GM19025 (cell line): ENCODE measurements around the gene MICALL2.

Experiments
- ATAC-seq: cut with Tn5 transposase; IDR thresholded peaks from one replicate; pipeline ENCODE4 v1.9.1; 2021; ENCODE audit warnings: mild to moderate bottlenecking, low read depth, moderate library complexity; ENCODE audit not compliant: unreplicated experiment

MICALL2 gene

DNA sequence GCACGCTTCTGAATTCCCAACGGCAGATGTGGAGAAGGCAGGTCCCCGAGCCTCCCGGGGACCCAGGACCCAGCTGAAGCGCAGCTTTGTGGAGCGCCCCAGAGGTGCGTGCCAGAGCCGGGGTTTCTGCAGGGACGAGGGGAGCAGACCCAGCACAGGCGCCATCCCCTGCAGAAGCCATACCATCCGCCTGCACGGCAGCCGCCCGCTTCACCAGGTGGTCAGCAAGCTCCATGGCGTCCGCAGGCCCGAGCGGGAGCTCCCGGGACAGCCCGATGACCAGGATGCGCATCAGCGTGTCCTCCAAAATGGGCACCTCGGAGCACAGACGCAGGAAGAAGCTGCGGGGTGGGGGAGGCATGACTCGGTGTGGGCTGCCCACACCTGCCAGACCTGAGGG is 34.3 kb upstream of the MICALL2 start:
- ATAC-seq: no peak

DNA sequence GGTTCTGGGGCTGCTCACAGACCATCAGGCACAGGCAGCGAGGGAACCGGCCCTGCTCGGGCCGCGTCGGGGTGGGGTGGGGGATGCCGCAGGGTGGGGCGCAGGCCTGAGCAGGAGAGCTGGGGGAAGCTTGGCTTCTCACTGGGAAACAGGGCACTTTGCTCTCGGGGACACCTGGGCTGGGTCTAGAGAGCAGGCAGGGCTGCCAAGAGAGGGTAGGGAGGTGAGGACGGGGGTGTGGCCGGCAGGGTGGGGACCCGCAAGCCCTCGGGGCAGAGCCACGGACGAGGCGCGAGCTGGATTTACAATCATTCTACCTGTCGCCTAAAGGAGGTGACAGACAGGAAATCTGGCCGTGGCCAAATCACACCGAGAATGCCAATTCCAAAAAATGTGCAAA is 33.9 kb upstream of the MICALL2 start:
- ATAC-seq: no peak

DNA sequence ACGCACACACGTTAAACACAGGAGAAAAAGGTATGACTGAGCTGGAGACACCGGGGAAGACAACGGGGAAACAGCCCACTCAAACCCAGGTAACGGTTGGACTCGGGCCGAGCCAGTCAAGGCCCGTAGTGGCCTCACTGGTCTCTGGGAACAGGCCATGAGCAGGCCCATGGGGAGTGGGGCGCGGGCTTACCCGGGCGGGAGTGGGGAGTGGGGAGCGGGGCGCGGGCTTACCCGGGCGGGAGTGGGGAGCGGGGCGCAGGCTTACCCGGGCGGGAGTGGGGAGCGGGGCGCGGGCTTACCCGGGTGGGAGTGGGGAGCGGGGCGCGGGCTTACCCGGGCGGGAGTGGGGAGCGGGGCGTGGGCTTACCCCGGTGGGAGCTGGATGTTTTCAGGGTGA is 33.4 kb upstream of the MICALL2 start:
- ATAC-seq: no peak

DNA sequence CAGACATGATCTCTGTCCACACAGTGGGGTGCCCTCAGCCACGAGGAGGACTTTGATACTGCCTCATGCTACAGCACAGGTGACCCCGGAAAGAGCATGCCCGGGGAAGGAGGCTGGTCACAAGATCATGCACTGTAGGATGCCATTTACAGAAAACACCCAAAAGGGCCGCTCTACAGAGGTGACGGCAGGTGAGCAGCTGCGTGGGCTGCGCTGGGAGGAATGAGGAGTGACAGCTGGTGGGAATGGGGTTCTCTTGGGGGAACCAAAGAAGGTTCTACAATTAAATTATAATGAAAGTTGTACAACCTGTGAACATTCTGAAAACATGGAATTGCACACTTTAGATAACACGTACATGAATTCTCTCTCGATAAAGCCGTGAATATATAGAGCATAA is 33.0 kb upstream of the MICALL2 start:
- ATAC-seq: no peak

DNA sequence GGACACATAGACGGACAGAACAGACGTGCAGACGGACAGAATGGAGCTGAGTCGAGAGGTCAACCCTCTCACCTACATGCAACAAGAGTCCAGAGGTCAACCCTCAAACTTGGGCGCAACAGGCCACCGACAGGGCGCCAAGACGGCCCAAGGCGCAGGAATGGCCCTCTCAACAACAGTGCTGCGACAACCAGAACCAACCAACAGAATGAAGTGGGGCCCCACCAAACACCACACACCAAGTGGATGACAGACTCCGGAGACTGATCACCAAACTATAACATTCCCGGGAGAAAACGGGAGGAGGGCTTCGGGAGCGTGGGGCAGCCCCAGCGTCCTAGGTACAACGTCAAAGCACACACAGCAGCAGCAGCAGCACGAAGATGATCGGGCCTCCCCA is 31.6 kb upstream of the MICALL2 start:
- ATAC-seq: no peak

DNA sequence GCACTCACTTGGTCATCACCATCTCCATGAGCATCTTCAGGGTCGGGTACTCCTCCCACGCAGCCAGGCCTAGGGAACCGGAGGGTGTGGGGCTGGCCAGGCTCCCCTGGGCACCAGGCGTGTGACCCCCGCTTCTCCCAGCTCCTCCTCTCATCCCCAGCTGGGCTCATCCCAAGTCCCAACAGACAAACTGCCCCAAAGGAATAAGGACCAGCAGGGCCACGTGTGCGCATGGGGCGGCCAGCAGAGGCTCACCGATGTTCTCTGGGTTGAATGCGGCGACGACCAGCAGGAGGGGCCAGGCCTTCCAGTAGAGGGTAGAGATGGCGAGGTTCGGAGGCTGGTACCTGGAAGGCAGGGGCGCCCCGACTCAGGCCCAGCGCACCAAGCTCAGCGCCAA is 30.1 kb upstream of the MICALL2 start:
- ATAC-seq: no peak

DNA sequence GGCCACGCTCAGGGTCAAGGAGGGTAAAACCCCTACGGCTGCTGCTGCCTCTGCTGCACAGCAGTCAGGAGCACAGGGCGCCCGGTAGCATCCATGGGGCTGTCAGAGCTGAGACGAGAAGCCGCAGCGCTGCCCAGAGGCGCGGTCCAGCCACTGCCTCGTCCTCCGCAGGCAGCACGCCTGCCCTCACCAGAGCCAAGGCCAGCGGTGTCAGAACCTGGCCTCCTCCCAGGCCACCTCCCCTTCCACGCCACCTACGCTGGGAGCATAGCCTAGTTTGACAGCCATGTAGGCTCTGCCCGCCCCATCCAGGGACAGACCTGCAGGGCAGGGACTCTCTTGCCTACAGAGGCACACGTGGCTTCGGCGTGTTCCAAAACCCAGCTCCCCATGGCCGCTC is 28.7 kb upstream of the MICALL2 start:
- ATAC-seq: no peak

DNA sequence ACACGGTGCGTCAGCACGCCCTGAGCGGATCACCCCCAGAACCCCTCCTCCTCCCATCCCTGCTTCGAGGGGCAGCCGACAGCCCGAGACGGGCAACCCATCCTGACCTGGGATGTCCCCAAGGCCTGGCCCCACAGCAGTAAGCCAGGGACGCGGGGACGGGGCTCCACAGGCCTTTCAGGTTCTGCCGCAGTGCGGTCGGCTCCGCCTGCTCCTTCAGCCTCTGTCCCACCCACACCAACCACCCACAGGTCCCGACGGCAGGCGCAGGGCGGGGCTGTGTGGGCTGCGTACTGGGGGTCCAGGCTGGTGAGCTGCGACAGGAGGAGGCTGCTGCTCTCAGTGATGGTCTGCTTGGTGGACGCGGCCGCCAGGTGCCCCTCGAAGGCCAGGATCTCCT is 28.2 kb upstream of the MICALL2 start:
- ATAC-seq: no peak

DNA sequence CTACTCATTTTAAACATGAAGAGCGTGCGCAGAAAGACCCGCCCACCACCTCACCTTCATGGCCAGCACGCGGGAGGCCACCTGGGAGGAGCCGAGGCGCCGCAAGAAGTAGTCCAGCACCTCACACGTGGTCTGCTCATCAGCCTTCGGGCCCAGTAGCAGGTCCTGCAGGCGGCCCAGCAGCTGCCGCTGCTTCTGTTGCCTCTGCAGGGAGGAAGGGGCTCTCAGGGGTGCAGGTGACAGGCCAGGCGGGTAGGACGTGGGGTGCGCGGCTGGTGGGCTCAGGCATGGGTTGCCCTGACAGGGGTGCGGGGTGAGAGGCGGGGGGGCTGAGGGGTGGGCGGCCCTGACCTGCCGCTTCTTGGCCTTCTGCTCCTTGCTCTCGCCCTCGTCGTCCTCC is 27.3 kb upstream of the MICALL2 start:
- no peak for ATAC-seq

DNA sequence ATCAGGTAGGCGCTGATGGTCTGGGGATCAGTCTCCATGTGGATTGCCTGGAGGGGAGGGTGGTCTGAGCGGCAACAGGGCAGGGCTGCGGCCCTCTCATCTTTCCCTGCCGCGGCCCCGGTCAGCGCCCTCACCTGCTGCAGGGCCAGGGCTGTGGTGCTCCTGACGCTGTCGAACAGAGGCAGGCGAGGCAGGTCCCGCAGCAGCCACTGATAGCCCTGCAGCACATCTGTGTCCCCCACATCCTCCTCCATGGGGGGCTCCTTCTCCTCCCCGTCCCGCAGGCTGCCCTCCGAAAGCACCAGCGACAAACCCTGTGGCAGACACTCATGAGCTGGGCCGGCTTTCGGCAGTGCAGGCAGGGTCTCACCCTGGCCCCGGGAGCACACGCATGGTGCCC is 25.9 kb upstream of the MICALL2 start:
- ATAC-seq: no peak

DNA sequence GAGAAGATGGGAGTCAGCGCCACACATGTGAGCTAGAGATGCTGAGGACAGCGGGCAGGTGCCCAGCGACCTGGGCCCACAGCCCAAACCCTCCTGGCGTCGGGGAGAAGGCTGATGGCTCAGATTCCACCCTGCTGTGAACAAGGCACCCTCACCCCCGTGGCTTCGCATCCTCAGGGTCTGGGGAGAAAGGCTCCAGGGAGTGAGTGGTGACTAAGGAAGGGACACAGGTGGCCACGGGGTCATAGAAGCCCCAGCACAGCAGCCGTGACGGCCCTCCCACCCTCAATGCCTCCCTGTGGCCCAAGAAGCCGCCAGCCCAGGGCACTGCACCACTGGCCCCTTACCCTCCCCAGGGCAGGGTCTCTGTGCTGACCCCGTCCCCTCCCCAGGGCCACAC is 25.3 kb upstream of the MICALL2 start:
- no peak for ATAC-seq

DNA sequence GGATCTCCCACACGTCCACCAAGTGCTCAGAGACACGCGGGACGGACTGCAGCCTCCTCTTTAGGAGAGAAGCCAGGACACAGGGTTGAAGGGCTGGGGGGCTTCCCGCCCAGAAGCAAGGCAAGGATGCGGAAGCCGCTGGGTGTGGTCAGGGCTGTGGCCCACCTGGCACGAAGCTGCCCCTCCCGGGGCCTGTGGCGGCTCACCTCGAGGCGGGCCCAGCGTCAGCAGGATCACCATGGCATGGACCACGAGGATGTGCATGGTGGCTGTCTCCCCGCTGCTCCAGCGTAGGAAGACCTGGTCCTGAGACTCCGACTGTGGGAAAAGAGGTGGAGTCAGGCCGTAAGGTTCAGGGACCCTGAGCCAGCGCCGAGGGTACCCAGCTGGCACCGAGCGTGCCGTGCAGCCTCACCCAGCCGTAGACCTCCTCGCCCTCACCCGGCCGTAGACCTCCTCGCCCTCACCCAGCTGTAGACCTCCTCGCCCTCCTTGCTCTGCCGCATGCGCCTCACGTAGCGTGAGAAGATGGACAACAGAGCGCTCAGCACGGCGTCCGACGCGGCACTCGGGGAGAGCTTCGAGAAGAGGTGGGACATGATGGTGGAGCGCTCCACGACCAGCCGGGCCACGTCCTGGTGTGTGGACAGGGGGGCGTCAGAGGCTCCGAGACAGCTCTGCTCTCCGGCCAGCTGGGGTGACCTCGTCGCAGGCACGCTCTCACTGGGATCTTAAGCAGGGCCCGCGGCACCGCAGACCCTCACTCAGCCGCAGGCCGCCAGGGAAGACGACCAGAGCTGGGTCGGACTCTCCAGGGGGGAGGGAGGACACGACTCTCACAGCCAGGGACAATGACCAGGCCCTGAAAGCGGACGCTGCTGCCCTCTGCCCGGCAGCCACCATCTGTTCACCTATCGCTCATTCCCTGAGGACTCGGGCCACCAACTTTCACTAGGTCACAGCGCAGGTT is 24.6 kb upstream of the MICALL2 start:
- no peak for ATAC-seq

DNA sequence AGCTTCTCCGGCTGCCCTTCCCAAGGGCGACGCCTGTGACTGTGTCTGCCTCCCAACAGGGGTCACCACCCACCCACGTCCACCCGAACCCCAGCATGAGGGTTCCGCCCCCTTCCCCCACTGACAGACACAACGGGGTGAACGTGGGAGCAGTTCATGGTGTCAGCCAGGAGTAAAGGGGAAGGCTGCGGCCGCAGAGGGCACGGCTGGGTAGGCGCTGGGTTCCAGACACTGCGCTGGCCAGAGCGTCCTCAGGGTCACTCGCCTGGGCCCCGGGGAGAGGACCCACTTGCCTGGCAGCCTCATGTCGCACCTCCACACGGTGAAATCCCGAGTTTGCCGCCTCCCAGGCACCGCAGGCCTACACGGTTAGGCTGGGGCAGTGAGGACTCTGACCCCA is 23.8 kb upstream of the MICALL2 start:
- no peak for ATAC-seq

DNA sequence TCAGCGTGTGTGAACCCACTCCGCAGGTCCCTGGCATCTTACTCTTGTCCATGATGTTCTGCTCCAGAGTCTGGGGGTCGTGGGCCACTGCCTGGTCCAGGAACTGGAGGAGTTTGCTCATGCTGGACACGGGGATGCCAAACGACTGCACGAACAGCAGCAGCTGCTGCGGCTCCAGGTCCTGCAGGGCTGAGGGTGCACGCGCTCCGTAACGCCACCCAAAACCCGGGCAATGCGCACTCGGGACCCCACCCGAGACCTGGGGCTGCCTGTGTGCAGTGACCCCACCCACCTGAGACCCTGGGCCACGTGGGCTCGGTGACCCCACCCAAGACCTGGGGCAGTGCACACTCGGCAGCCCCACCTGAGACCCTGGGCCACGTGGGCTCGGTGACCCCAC is 22.0 kb upstream of the MICALL2 start:
- no peak for ATAC-seq

DNA sequence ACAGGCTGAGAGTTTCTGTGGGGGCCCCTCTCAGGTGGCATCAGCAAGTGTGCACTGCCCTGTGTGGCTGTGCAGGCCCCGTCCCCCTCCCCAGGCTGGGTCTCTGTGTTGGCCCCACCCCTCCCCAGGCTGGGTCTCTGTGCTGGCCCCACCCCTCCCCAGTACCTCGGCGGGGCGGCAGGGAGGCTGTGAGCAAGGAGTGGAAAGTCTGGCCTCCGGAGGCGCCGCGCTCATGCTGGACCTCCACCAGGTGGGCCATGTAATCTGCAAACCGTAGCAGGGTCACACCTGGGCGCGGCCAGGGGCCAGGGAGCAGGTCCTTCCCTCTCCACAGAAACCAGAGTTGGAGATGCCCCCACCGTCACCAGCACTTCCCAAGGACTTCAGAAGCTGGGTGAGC is 21.4 kb upstream of the MICALL2 start:
- ATAC-seq: no peak

DNA sequence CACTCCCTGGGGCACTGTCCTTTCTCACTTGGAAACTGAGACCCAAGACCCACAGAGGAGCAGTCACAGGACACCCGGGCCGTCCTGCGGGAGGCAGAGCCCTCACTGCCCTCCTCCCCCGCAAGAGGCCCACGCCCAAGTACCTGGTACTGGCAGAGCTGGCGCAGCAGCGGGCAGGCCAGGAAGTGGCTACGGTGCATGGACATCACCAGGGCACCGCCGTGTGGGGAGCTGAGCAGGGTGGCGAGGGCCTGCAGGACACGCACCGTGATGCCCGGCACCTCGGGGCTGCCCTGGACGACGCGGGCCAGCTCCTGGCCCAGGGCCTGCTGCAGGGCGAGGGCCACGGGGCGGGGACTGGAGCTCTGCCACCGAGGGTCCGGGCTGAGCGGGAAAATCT is 20.0 kb upstream of the MICALL2 start:
- ATAC-seq: no peak

DNA sequence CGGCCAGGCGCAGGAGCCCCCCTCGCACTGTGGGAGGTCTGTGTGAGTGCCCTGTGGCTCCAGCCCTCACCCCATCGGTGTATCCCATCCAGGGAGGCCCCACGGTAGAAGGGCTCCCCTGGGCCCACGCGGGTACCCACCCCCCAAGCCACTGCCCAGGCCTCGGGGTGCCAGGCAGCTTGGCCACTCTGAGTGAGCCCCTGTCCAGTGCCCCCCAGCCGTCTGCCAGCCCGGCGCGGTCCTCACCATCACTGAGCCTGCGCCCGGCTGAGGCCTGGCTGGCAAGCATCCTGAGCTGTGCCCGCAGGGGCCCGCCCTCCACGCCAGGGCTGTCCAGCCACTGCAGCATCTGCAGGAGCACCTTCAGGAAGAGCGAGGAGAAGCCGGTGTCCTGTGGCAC is 19.2 kb upstream of the MICALL2 start:
- ATAC-seq: no peak

DNA sequence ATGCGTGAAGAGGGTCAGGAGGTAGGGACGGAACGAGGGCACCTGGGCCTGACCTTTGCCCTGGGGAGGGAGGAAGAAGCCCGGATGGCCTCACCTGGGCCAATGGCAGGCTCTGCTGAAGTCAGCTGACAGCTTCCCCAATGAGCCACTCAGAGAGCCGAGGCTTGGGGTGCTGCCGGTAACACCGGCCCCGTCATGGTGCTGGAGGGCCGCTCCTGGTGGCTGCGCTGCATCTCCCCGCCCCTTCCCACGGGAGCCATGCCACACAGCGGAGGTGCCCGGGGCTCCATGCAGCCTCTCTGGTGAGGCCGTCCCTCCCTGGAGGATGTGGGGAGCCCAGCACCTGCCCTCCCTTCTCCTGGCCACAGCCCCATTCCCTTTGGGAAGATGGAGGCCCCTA is 17.6 kb upstream of the MICALL2 start:
- no peak for ATAC-seq

DNA sequence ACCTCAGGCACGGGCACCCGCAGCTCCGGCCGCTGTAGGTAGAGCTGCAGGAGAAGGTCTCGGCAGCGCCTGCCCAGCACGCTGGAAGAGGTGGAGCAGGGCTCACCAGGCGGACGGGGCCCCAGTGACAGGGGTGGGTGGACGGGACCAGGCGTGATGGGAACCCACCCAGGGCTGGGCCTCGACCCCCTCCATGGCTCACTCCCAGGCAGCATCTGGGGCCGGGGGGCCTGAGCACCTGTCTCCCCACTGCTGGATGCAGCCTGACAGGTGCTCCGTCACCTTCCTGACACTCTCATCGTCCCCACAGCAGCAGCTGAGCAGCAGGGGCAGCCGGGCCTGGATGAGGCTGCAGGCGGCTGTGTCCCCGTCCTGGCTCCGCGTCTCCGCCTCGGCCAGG is 16.7 kb upstream of the MICALL2 start:
- ATAC-seq: no peak

DNA sequence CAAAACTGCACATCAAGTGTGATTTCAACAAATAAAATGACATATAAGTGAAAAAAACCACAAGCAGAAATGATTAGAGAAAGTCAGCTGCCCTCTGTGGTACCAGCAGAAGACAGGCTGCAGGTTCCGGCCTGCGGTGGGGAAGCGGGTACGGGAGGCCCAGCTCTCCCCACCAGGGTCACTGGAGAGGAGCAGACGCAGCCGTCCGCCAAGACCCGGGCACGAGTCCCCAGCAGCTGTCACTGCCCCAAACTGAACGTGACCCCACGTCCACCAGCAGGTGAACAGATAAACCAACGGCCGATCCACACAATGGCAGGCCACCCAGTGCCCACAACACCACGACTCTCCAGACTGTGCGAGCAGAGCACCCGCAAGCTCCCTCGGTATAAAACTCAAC is 16.1 kb upstream of the MICALL2 start:
- ATAC-seq: no peak

DNA sequence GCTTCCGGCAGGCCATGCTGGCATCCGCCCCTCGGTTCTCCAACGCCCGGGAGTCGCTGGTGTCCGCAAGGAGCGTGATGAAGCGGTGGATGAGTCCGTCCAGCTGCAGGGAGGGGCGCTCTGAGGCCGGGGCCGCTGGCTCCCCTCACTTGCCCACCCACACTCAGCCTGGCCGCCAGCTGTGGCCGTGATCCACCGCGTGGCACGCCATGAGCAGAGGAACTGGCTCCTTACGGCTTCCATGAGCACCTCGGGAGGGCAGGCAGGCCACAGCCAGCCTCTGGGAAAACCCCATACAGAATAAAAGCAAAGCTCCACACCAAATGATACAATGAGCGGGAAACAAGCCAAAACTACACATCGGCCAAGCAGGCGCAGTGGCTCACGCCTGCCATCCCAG is 15.5 kb upstream of the MICALL2 start:
- ATAC-seq: no peak

DNA sequence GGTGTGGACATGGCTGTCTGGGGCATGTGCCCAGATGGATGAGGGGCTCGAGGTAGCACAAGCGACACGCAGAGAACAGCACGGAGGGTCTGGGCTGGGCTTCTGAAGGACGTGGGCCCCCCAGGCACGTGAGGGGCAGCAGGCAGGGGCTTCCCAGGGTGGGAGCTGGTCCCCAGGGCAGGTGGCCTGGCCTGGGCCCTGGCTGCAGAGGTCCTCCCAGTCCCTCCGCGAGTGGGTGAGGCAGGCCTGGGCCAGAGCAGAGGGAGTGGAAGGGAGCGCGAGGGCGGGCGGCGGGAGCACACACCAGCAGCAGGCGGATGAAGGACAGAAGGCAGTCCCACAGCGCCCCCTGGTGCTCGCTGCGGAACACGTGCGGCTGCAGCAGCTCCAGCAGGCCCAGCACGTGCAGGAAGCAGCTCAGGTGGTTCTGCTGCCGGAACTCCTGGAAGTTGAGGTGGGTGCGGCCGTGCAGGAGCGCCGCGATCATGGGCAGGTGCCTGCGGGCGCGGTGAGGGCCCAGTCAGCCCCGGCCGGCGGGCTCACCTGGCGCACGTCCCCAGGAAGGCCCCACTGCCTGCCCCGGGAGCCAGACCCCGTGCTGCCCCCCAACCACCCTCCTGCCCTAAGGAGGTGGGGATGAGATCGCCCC is 14.7 kb upstream of the MICALL2 start:
- ATAC-seq: no peak
